HepG2 (cell line): Measurements from ENCODE around the gene PDE4C. TPM values are rescaled to one million over a fixed set of nuclear protein-coding genes. Genes with fewer than 3 reads are reported as not detected.

Source experiments
- ARID3A ChIP-seq: IDR thresholded peaks from 2 replicates; pipeline ENCODE4 v1.6.1; 2012; ENCODE audit warnings: low read depth, low read length, improper control_type of control experiment
- ARNT ChIP-seq: fragments of 450-650 bp; IDR thresholded peaks from 2 replicates; pipeline ENCODE4 v1.6.1; 2017
- ETV6 ChIP-seq: sonication (generic); formaldehyde crosslinking; conservative IDR thresholded peaks from 2 replicates; pipeline ENCODE4 v1.4.0; 2020; ENCODE audit warnings: missing genetic modification reagents
- MIER3 ChIP-seq: IDR thresholded peaks from 2 replicates; pipeline ENCODE4 v1.6.1; 2016; ENCODE audit warnings: missing compliant biosample characterization, borderline replicate concordance
- NR2F6 ChIP-seq, 2 experiments: IDR thresholded peaks; 2 replicates each; pipeline ENCODE4 v1.6.1; 2016; ENCODE audit warnings: antibody characterized with exemption in 1 of 2, mild to moderate bottlenecking in 1 of 2
- RBM39 ChIP-seq: fragments of 200-400 bp; formaldehyde crosslinking; IDR thresholded peaks from one replicate; pipeline ENCODE4 v1.6.1; 2018; ENCODE audit warnings: antibody characterized with exemption, mild to moderate bottlenecking, low read depth, low read length; ENCODE audit not compliant: poor library complexity, severe bottlenecking
- RELA ChIP-seq: sonication (generic); formaldehyde crosslinking; IDR thresholded peaks from 2 replicates; pipeline ENCODE4 v1.4.0; 2020; ENCODE audit warnings: missing genetic modification reagents
- TFDP2 ChIP-seq: sonication (generic); formaldehyde crosslinking; IDR thresholded peaks from 2 replicates; pipeline ENCODE4 v1.4.0; 2020; ENCODE audit warnings: missing genetic modification reagents
- ZBTB4 ChIP-seq: sonication (generic); formaldehyde crosslinking; IDR thresholded peaks from 2 replicates; pipeline ENCODE4 v1.4.0; 2020; ENCODE audit warnings: missing genetic modification reagents, mild to moderate bottlenecking, borderline replicate concordance
- ZKSCAN5 ChIP-seq: sonication (generic); formaldehyde crosslinking; IDR thresholded peaks from 2 replicates; pipeline ENCODE4 v1.5.1; 2020; ENCODE audit warnings: mild to moderate bottlenecking, missing genetic modification reagents
- ZNF225 ChIP-seq: sonication (generic); formaldehyde crosslinking; IDR thresholded peaks from 2 replicates; pipeline ENCODE4 v1.4.0; 2020; ENCODE audit warnings: mild to moderate bottlenecking, missing genetic modification reagents
- ZNF260 ChIP-seq: sonication (generic); formaldehyde crosslinking; IDR thresholded peaks from 2 replicates; pipeline ENCODE4 v1.4.0; 2020; ENCODE audit warnings: missing genetic modification reagents, low read depth, mild to moderate bottlenecking, borderline replicate concordance
- ZNF263 ChIP-seq: sonication (generic); formaldehyde crosslinking; IDR thresholded peaks from 2 replicates; pipeline ENCODE4 v1.4.0; 2020; ENCODE audit warnings: missing genetic modification reagents
- ZNF337 ChIP-seq: sonication (generic); formaldehyde crosslinking; IDR thresholded peaks from 2 replicates; pipeline ENCODE4 v1.5.1; 2020; ENCODE audit warnings: missing genetic modification reagents, low read depth, mild to moderate bottlenecking, borderline replicate concordance
- polyA plus RNA-seq, 8 experiments: library from polyadenylated mRNA; depleted of rRNA in 3 of 8; stranded (reverse) in 7 of 8; unstranded in 1 of 8; fragments of >200 nt; fragmentation: Illumina TruSeq in 4 of 8; extraction: Trizol in 4 of 8; gene quantifications; 2 replicates each; pipeline versions ENCODE4 v1.2.1 to v1.2.3, GENCODE V29; 2011 to 2016; ENCODE audit warnings: low read depth in 4 of 8, missing spikeins in 1 of 8, mixed read lengths in 1 of 8; ENCODE audit not compliant: insufficient read depth in 1 of 8
- total RNA-seq, 5 experiments: library from RNA; depleted of rRNA; stranded (reverse); fragments of >200 nt; fragmentation: Illumina TruSeq; extraction: Trizol; gene quantifications; 2 replicates each; pipeline ENCODE4 v1.2.3, GENCODE V29; 2016; ENCODE audit warnings: low read depth in 1 of 5
- TF ChIP-seq, protein P1 (sequence below): sonication (generic); formaldehyde crosslinking; IDR thresholded peaks from 2 replicates; pipeline ENCODE4 v1.4.0; 2020; ENCODE audit warnings: mild to moderate bottlenecking, missing genetic modification reagents, borderline replicate concordance

Gene PDE4C
- total and polyA plus RNA-seq, 2 of the 13 experiments (the other 11 are each of a cell fraction or from before 2014, with no cell fraction given): 1.4 to 14.0 TPM

DNA sequence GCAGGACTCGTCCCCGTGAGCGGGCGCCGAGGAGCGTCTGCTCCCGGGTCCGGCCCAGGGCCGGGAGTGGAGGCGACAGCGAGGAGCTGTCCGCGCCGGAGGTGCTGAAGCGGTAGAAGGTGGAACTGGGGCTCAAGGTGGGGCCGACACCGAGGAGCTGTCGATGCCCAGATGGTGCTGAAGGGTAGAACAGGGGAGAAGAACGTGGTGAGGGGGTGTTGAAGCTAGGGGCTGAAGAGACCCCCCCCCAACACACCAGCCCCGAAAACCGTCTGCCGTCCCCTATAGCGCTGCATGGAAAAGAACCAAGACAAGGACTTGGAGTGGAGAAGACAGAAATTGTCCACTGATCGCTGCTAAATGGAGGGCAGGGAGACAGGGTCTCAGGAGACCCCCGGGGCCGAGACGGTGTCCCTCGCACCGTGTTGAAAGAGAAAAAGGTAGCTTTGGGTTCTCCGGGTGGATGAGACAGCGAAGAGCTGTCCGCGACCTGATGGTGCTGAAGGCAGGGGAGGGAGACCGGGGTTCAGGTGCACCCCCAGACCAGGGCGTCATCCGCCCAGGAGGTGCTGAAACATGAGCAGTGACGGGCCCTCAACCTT, 7.1 kb upstream of the PDE4C start (continued):
- TF ChIP-seq ARID3A (no peak), ZNF337 (CRISPR knock-in tag) (peak; percentile 50; the same call in 1 of the 2 replicates), ZNF260 (CRISPR knock-in tag) (no peak), RBM39 (peak; percentile 41), ZNF225 (CRISPR knock-in tag) (peak; percentile 86; the same call in 1 of the 2 replicates), ARNT (no peak), MIER3 (peak; percentile 72; the same call in 1 of the 2 replicates), ZKSCAN5 (CRISPR knock-in tag) (no peak; the same call in 1 of the 2 replicates), ETV6 (peak; percentile 96; the same call in 1 of the 2 replicates), TFDP2 (CRISPR knock-in tag) (peak; percentile 41; the same call in 1 of the 2 replicates), NR2F6 (IDR thresholded peaks at IDR 0.05) (no peak), NR2F6 (CRISPR knock-in tag; IDR thresholded peaks at IDR 0.05) (0 out of 2 replicates have a peak, but pooled peaks have one; percentile 16), RELA (CRISPR knock-in tag) (no peak), ZBTB4 (CRISPR knock-in tag) (peak; percentile 66; the same call in 1 of the 2 replicates), ZNF263 (0 out of 2 replicates have a peak, but pooled peaks have one; percentile 60)
- TF ChIP-seq, protein P1, sequence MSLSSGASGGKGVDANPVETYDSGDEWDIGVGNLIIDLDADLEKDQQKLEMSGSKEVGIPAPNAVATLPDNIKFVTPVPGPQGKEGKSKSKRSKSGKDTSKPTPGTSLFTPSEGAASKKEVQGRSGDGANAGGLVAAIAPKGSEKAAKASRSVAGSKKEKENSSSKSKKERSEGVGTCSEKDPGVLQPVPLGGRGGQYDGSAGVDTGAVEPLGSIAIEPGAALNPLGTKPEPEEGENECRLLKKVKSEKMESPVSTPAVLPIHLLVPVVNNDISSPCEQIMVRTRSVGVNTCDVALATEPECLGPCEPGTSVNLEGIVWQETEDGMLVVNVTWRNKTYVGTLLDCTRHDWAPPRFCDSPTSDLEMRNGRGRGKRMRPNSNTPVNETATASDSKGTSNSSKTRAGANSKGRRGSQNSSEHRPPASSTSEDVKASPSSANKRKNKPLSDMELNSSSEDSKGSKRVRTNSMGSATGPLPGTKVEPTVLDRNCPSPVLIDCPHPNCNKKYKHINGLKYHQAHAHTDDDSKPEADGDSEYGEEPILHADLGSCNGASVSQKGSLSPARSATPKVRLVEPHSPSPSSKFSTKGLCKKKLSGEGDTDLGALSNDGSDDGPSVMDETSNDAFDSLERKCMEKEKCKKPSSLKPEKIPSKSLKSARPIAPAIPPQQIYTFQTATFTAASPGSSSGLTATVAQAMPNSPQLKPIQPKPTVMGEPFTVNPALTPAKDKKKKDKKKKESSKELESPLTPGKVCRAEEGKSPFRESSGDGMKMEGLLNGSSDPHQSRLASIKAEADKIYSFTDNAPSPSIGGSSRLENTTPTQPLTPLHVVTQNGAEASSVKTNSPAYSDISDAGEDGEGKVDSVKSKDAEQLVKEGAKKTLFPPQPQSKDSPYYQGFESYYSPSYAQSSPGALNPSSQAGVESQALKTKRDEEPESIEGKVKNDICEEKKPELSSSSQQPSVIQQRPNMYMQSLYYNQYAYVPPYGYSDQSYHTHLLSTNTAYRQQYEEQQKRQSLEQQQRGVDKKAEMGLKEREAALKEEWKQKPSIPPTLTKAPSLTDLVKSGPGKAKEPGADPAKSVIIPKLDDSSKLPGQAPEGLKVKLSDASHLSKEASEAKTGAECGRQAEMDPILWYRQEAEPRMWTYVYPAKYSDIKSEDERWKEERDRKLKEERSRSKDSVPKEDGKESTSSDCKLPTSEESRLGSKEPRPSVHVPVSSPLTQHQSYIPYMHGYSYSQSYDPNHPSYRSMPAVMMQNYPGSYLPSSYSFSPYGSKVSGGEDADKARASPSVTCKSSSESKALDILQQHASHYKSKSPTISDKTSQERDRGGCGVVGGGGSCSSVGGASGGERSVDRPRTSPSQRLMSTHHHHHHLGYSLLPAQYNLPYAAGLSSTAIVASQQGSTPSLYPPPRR (CRISPR knock-in tag): peak; percentile 12; the same call in 1 of the 2 replicates
